Hippocampal formation (tissue), 2 donors: ENCODE data around the gene C6orf52.
A peak's percentile ranks its signal among the peaks of the same experiment; 100 is the strongest.
"Not testable (repeated sequence)": the region's sequence is repeated elsewhere in the genome, so short reads cannot be mapped to it uniquely, and the experiment has no call there.

Experiments
- DNase-seq, 2 donors: peaks; one replicate each; lab custom pipeline; 2025; lab: John Stamatoyannopoulos, UW

Gene C6orf52

GRCh38 chr6:10694302-10695085, at the start of gene C6orf52, which contains the start of gene PAK1IP1:
Gene C6orf52, minus strand, starts transcription at chr6:10694616. Its CDS starts 7,066 bp downstream, at chr6:10687550.
Gene PAK1IP1, plus strand, starts transcription at chr6:10694972. Its CDS starts 14 bp downstream, at chr6:10694986.
- peak; percentile 86 to 91 for DNase-seq

GRCh38 chr6:10743515-10743914, 49.1 kb upstream of the C6orf52 start:
- no peak for DNase-seq

- DNase-seq = no peak
Measured at GRCh38 chr6:10742251-10742650, 47.8 kb upstream of the C6orf52 start.

GRCh38 chr6:10741643-10742042, 47.2 kb upstream of the C6orf52 start:
- DNase-seq = not testable (repeated sequence)

GRCh38 chr6:10740061-10740460, 45.6 kb upstream of the C6orf52 start:
- no peak for DNase-seq

GRCh38 chr6:10736731-10737130, 42.3 kb upstream of the C6orf52 start:
- DNase-seq = no peak

GRCh38 chr6:10733863-10734262, 39.4 kb upstream of the C6orf52 start:
- DNase-seq = no peak

GRCh38 chr6:10733151-10733715, 38.8 kb upstream of the C6orf52 start:
- DNase-seq = no peak

- no peak for DNase-seq
Measured at GRCh38 chr6:10730254-10730653, 35.8 kb upstream of the C6orf52 start.

GRCh38 chr6:10725716-10726115, 31.3 kb upstream of the C6orf52 start:
- DNase-seq = peak; percentile 13 to 40

- DNase-seq = no peak
Measured at GRCh38 chr6:10725044-10725443, 30.6 kb upstream of the C6orf52 start.

GRCh38 chr6:10723567-10723881, 29.1 kb upstream of the C6orf52 start:
- no peak for DNase-seq

- peak; percentile 97 to 98 for DNase-seq
Measured at GRCh38 chr6:10722820-10723566, 28.6 kb upstream of the C6orf52 start, which contains the start of gene TMEM14C. Gene TMEM14C, plus strand, starts transcription at chr6:10723070. Its CDS starts 1,544 bp downstream, at chr6:10724614.

GRCh38 chr6:10722570-10722819, 28.1 kb upstream of the C6orf52 start:
- no peak for DNase-seq

GRCh38 chr6:10721850-10722569, 27.6 kb upstream of the C6orf52 start:
- DNase-seq = no peak

GRCh38 chr6:10720960-10721849, 26.8 kb upstream of the C6orf52 start:
- not testable (repeated sequence) for DNase-seq

- DNase-seq = peak in 1 of 2 donors; percentile 13
Measured at GRCh38 chr6:10720265-10720959, 26.0 kb upstream of the C6orf52 start.

GRCh38 chr6:10719964-10720264, 25.5 kb upstream of the C6orf52 start:
- DNase-seq = no peak

GRCh38 chr6:10719296-10719963, 25.0 kb upstream of the C6orf52 start:
- DNase-seq = no peak

GRCh38 chr6:10713962-10714361, 19.5 kb upstream of the C6orf52 start:
- DNase-seq = no peak
